ENCODE data around the gene PCDHB5.

The PCDHB5 gene

DNA sequence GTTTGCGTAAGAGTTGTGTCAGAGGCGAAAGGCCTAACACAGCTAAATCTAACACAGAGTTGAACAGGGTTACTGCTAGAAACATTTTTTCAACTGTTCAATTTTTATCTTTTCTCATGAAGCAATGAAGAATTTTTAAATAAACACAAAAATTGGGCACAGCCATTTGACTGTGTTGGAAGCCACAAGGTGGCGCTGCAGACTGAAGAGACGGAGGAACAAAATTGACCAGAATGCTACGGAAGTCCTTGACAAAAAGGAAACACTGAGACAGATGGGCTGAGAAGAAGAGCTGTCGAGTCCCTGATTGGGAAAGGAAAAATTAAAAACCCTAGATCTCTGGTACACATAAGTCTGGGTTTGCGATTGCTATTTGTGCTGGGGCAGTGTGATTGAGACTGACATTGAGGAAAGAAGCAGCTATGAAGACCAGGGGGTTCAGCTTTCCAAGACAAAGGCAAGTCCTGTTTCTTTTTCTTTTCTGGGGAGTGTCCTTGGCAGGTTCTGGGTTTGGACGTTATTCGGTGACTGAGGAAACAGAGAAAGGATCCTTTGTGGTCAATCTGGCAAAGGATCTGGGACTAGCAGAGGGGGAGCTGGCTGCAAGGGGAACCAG lies 52.0 kb downstream of the PCDHB5 start, which contains the start of gene PCDHB9:
PCDHB9 (plus strand) TSS at position 265 of the 616 bp plus-strand sequence; CDS start at position 423, 158 bp downstream.
- no peak within 1 kb of the TSS for H3K4me3 ChIP-seq (ENCODE audit: low read depth, low read length)

More for the DNA sequence above, 52.0 kb downstream of the PCDHB5 start, which contains the start of gene PCDHB9:
- DNase-seq (ENCODE audit: low read depth) = no peak
- TF ChIP-seq, protein P1, sequence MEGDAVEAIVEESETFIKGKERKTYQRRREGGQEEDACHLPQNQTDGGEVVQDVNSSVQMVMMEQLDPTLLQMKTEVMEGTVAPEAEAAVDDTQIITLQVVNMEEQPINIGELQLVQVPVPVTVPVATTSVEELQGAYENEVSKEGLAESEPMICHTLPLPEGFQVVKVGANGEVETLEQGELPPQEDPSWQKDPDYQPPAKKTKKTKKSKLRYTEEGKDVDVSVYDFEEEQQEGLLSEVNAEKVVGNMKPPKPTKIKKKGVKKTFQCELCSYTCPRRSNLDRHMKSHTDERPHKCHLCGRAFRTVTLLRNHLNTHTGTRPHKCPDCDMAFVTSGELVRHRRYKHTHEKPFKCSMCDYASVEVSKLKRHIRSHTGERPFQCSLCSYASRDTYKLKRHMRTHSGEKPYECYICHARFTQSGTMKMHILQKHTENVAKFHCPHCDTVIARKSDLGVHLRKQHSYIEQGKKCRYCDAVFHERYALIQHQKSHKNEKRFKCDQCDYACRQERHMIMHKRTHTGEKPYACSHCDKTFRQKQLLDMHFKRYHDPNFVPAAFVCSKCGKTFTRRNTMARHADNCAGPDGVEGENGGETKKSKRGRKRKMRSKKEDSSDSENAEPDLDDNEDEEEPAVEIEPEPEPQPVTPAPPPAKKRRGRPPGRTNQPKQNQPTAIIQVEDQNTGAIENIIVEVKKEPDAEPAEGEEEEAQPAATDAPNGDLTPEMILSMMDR (IDR thresholded peaks at IDR 0.05; ENCODE audit: control insufficient read depth, extremely low read depth, insufficient read depth) = peak; percentile 60

Data from LNCaP clone FGC (cell line).